Measurements from ENCODE around the gene CGRRF1. TPM values are rescaled to one million over a fixed set of nuclear protein-coding genes. Genes with fewer than 3 reads are reported as not detected.
A peak's percentile ranks its signal among the peaks of the same experiment; 100 is the strongest.

The CGRRF1 gene, protein sequence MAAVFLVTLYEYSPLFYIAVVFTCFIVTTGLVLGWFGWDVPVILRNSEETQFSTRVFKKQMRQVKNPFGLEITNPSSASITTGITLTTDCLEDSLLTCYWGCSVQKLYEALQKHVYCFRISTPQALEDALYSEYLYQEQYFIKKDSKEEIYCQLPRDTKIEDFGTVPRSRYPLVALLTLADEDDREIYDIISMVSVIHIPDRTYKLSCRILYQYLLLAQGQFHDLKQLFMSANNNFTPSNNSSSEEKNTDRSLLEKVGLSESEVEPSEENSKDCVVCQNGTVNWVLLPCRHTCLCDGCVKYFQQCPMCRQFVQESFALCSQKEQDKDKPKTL
- polyA plus RNA-seq = 10 to 100 TPM; 22.4 to 36.0 (median 27.5) TPM

DNA sequence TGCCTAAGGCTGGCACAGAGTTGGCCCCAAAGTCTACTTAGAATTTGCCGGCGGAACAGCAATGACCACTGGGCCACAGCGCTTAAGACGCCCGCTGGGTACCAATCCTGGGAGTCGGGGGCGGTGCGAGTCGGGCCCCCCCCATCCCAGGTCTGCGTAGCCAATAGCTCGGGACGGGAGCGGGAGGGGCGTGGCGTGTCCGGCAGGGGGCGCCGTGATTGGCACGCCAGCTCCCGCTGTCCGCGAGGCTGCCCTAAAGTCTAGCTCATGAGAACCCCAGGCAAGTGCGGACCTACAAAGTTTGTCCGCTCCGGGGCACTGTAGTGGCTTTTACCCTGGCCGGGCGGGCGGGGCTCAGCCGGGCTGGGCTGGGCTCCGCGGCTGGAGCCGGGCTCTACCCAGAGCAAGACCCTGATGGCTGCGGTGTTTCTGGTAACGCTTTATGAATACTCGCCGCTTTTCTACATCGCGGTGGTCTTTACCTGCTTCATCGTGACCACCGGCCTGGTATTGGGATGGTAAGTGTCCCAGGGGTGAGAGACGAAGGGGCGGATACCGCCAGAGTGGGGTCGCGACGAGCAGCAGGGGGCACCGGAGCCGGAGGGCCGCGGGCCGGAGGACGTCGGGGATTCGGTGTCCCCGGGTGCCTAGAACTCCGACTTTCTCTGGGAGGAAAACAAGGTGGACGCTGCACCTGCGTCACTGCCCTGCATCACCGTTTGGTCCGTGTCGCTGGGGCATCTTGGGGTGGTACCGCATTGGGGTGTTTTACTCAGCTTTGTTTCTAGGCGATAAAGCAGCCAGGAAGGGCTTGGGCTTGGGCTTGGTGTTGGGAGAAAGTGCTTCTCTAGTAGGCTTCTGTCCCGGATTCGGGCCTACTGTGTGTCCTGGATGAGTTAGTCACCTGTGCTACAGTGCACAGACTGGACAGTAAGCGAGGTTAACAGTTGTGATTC is at the start of gene CGRRF1:
TSS of gene CGRRF1 (plus strand) at position 361 of the 956 bp plus-strand sequence. CDS start at position 415, 54 bp downstream.
- Mint-ChIP-seq H3K4me1 (peaks cover 41 to 61% of the 10 kb centered on the region in 2 donors), H3K27ac (peak within 1 kb of the TSS; percentile 86 to 92 (median 91)), H3K9me3 (peaks cover 0 to 2% (median 0%) of the 10 kb centered on the region in 6 donors), H3K27me3 (ENCODE audit: low read depth in 3 of 3) (peaks cover 0 to 4% (median 3%) of the 10 kb centered on the region in 3 donors), H3K36me3 (peaks cover 0 to 5% (median 0%) of the 10 kb centered on the region in 3 donors), H3K4me3 (peak within 1 kb of the TSS; percentile 91 to 96 (median 94))
- DNase-seq = peak; percentile 98

GRCh38 chr14:54462048-54462447 is 47.7 kb upstream of the CGRRF1 start:
- Mint-ChIP-seq H3K4me3 (no peak overlapping the region), H3K27me3 (ENCODE audit: low read depth in 3 of 3) (peaks cover 2 to 6% (median 4%) of the 10 kb centered on the region in 3 donors), H3K27ac (no peak overlapping the region), H3K4me1 (no peaks in the 10 kb centered on the region), H3K36me3 (peaks cover 0 to 15% (median 4%) of the 10 kb centered on the region in 3 donors), H3K9me3 (peaks cover 0 to 3% (median 0%) of the 10 kb centered on the region in 6 donors)
- no peak for DNase-seq

DNA sequence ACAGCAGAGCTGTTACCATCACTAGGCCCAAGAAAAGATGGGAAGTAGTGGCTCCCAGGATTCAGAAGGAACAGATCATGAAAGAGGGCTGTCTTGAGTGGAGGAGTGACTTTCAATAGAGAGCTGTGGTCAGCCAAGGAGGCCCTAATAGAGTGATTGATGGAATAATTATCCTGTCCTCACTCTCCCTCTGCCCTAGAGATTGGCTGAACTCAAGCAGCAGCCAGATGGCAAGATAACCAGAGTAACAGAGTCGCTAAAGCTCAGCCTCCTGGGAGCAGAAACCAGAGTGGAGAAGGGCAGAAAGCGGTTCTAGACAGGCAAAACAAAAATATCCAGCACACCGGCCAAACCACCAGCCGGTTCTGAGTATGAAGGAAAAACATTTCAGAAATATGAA is 44.1 kb upstream of the CGRRF1 start:
- H3K4me3 Mint-ChIP-seq = no peak overlapping the region
- H3K4me1 Mint-ChIP-seq = no peaks in the 10 kb centered on the region
- peaks cover 14 to 21% (median 14%) of the 10 kb centered on the region in 3 donors for H3K36me3 Mint-ChIP-seq
- peaks cover 0 to 10% (median 5%) of the 10 kb centered on the region in 6 donors for H3K9me3 Mint-ChIP-seq
- DNase-seq = no peak
- no peak overlapping the region for H3K27ac Mint-ChIP-seq
- H3K27me3 Mint-ChIP-seq (ENCODE audit: low read depth in 3 of 3) = peaks cover 0 to 5% (median 4%) of the 10 kb centered on the region in 3 donors

DNA sequence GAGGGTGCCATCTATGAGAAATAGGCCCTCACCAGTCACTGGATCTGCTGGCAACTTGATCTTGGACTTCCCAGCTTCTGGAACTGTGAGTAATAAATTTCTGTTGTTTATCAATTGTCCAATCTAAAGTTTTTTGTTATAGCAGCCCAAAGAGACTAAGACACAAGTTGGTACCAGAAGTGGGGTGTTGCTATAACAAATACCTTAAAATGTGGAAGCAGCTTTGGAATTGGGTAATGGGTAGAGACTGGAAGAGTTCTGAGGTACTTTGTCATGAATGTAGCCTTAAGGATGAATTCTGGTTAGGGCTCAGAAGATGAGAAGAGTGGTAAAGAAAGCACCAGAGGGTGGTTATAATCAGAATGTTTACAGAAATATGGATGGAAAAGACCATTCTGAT is 42.4 kb upstream of the CGRRF1 start:
- Mint-ChIP-seq H3K36me3 (peaks cover 14 to 21% (median 14%) of the 10 kb centered on the region in 3 donors), H3K9me3 (peaks cover 0 to 10% (median 5%) of the 10 kb centered on the region in 6 donors), H3K4me3 (no peak overlapping the region), H3K27me3 (ENCODE audit: low read depth in 3 of 3) (peaks cover 3 to 4% (median 4%) of the 10 kb centered on the region in 3 donors), H3K27ac (no peak overlapping the region), H3K4me1 (no peaks in the 10 kb centered on the region)
- no peak for DNase-seq

GRCh38 chr14:54470701-54471100 is 39.0 kb upstream of the CGRRF1 start:
- H3K36me3 Mint-ChIP-seq = peaks cover 16 to 18% (median 18%) of the 10 kb centered on the region in 3 donors
- no peaks in the 10 kb centered on the region for H3K4me1 Mint-ChIP-seq
- H3K9me3 Mint-ChIP-seq = peaks cover 0 to 10% (median 5%) of the 10 kb centered on the region in 6 donors
- no peak overlapping the region for H3K4me3 Mint-ChIP-seq
- H3K27me3 Mint-ChIP-seq (ENCODE audit: low read depth in 3 of 3) = peaks cover 3 to 4% (median 3%) of the 10 kb centered on the region in 3 donors
- DNase-seq = no peak
- no peak overlapping the region for H3K27ac Mint-ChIP-seq

- Mint-ChIP-seq H3K9me3 (peaks cover 0 to 10% (median 5%) of the 10 kb centered on the region in 6 donors), H3K4me3 (no peak overlapping the region), H3K27ac (peak overlapping the region in 1 of 6 donors; percentile 46), H3K36me3 (peaks cover 16 to 23% (median 18%) of the 10 kb centered on the region in 3 donors), H3K4me1 (no peaks in the 10 kb centered on the region), H3K27me3 (ENCODE audit: low read depth in 3 of 3) (peaks cover 0 to 4% (median 3%) of the 10 kb centered on the region in 3 donors)
- no peak for DNase-seq
Measured at GRCh38 chr14:54471641-54472040, 38.1 kb upstream of the CGRRF1 start.

DNA sequence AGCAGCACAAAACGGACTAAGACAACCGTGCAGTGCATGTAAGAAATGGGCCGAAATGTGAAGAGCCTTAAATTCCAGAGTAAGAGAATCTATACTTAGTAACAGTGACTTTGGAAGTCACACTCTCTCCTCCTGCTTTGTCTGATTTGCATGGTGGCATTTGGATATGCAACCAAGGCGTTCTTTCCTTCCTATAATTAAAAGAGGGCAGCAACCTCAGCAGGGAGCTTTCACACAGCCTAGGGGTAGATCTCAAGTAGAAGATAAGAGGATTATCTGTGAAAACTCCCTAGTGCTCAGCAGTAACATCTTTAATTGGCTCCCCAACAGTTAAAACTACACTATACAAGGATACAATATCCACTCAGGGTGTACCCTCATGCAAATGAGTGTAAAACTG is 37.4 kb upstream of the CGRRF1 start:
- peaks cover 0 to 4% (median 4%) of the 10 kb centered on the region in 6 donors for H3K9me3 Mint-ChIP-seq
- H3K4me3 Mint-ChIP-seq = no peak overlapping the region
- H3K36me3 Mint-ChIP-seq = peaks cover 11 to 25% (median 16%) of the 10 kb centered on the region in 3 donors
- no peak for DNase-seq
- peak overlapping the region in 2 of 6 donors; percentile 18 to 62 for H3K27ac Mint-ChIP-seq
- H3K27me3 Mint-ChIP-seq (ENCODE audit: low read depth in 3 of 3) = peaks cover 0 to 3% (median 0%) of the 10 kb centered on the region in 3 donors
- H3K4me1 Mint-ChIP-seq = no peaks in the 10 kb centered on the region

- no peak for DNase-seq
- Mint-ChIP-seq H3K27me3 (ENCODE audit: low read depth in 3 of 3) (peaks cover 0 to 3% (median 0%) of the 10 kb centered on the region in 3 donors), H3K4me1 (no peaks in the 10 kb centered on the region), H3K4me3 (no peak overlapping the region), H3K27ac (no peak overlapping the region), H3K9me3 (no peaks in the 10 kb centered on the region), H3K36me3 (peaks cover 4 to 26% (median 13%) of the 10 kb centered on the region in 3 donors)
Measured at GRCh38 chr14:54474232-54474793, 35.4 kb upstream of the CGRRF1 start.

GRCh38 chr14:54475187-54475899 is 34.4 kb upstream of the CGRRF1 start:
- H3K36me3 Mint-ChIP-seq = peaks cover 3 to 24% (median 13%) of the 10 kb centered on the region in 3 donors

GRCh38 chr14:54475911-54476310 is 33.8 kb upstream of the CGRRF1 start:
- H3K27ac Mint-ChIP-seq = no peak overlapping the region
- H3K36me3 Mint-ChIP-seq = peaks cover 0 to 20% (median 13%) of the 10 kb centered on the region in 3 donors
- H3K4me3 Mint-ChIP-seq = no peak overlapping the region
- peaks cover 0 to 3% (median 0%) of the 10 kb centered on the region in 3 donors for H3K27me3 Mint-ChIP-seq (ENCODE audit: low read depth in 3 of 3)
- no peaks in the 10 kb centered on the region for H3K4me1 Mint-ChIP-seq
- H3K9me3 Mint-ChIP-seq = no peaks in the 10 kb centered on the region
- DNase-seq = no peak

More at GRCh38 chr14:54475187-54475899, 34.4 kb upstream of the CGRRF1 start:
- Mint-ChIP-seq H3K4me3 (no peak overlapping the region), H3K9me3 (no peaks in the 10 kb centered on the region), H3K27me3 (ENCODE audit: low read depth in 3 of 3) (peaks cover 0 to 3% (median 0%) of the 10 kb centered on the region in 3 donors), H3K27ac (no peak overlapping the region), H3K4me1 (no peaks in the 10 kb centered on the region)
- no peak for DNase-seq

DNA sequence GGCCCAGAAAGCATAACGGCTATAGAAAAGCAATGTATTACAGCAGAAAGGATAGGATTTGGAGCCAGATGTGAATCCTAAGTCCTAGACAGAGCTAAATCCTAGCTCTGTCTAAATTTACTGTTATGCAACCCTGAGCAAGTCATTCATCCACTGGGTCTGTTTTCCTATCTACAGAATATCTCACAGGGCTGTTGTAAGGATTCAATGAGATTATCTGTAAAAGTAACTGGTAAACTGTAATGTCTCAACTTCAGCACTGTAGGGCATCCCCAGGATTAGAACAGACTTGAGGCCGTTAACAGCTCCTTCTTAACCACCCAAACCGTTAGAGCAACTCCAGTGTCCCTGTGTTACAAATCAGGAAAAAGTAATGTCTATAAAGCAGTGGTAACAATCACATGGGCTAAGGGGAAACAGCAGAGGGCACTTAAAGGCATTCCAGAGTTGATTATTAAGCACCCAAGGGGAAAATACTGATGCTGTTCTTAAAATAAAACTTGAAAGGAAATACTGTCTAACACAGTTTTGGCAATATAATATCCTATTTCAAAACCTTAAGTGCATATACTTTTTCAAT is 31.0 kb upstream of the CGRRF1 start:
- Mint-ChIP-seq H3K9me3 (no peaks in the 10 kb centered on the region), H3K4me3 (no peak overlapping the region), H3K36me3 (peaks cover 0 to 22% (median 17%) of the 10 kb centered on the region in 3 donors), H3K4me1 (peaks cover 9 to 21% of the 10 kb centered on the region in 2 donors), H3K27me3 (ENCODE audit: low read depth in 3 of 3) (no peaks in the 10 kb centered on the region), H3K27ac (peak overlapping the region in 1 of 6 donors; percentile 41)
- DNase-seq = no peak

- Mint-ChIP-seq H3K27ac (no peak overlapping the region), H3K9me3 (no peaks in the 10 kb centered on the region)
Measured at GRCh38 chr14:54480830-54481562, 28.7 kb upstream of the CGRRF1 start.

More at GRCh38 chr14:54480830-54481562, 28.7 kb upstream of the CGRRF1 start:
- Mint-ChIP-seq H3K36me3 (peaks cover 0 to 21% (median 14%) of the 10 kb centered on the region in 3 donors), H3K4me3 (no peak overlapping the region), H3K4me1 (peaks cover 29 to 43% of the 10 kb centered on the region in 2 donors), H3K27me3 (ENCODE audit: low read depth in 3 of 3) (no peaks in the 10 kb centered on the region)
- DNase-seq = no peak
